Neural cell (in vitro differentiated cells): ENCODE results near the gene CAMK1. TPM values are rescaled to one million over a fixed set of nuclear protein-coding genes. Genes with fewer than 3 reads are reported as not detected.

Experiments used
- H2AFZ ChIP-seq: fragments of 200-600, 300-800 bp; sonication (generic), shearing (Covaris generic); 2 replicates; pipeline ENCODE4 v1.6.0; 2014; ENCODE audit warnings: low read depth, mild to moderate bottlenecking, antibody characterized with exemption, low read length, moderate library complexity
- H3F3A ChIP-seq: fragments of 200-600 bp; shearing (Covaris generic); 2 replicates; pipeline ENCODE4 v1.6.1; 2016; ENCODE audit warnings: mild to moderate bottlenecking, moderate library complexity, mixed read lengths, antibody characterized with exemption, low read length; ENCODE audit not compliant: insufficient read depth, poor library complexity, severe bottlenecking
- H3K27ac ChIP-seq: fragments of 200-600, 300-800 bp; sonication (generic), shearing (Covaris generic); 2 replicates; pipeline ENCODE4 v1.5.1; 2014; ENCODE audit warnings: mild to moderate bottlenecking, low read length, moderate library complexity
- H3K27me3 ChIP-seq: fragments of 300-800, 200-600 bp; sonication (generic), shearing (Covaris generic); 2 replicates; pipeline ENCODE4 v1.6.0; 2014; ENCODE audit warnings: mild to moderate bottlenecking, low read depth, low read length, moderate library complexity; ENCODE audit not compliant: insufficient read depth
- H3K36me3 ChIP-seq: fragments of 300-800, 200-600 bp; sonication (generic), shearing (Covaris generic); 2 replicates; pipeline ENCODE4 v1.5.1; 2014; ENCODE audit warnings: mild to moderate bottlenecking, antibody characterized with exemption, low read length, moderate library complexity; ENCODE audit not compliant: insufficient read depth
- H3K4me2 ChIP-seq: fragments of 300-800, 200-600 bp; sonication (generic), shearing (Covaris generic); 2 replicates; pipeline ENCODE4 v1.6.0; 2014; ENCODE audit warnings: mild to moderate bottlenecking, low read length
- H3K4me3 ChIP-seq: fragments of 300-800, 200-600 bp; sonication (generic), shearing (Covaris generic); 2 replicates; pipeline ENCODE4 v1.5.1; 2014; ENCODE audit warnings: mild to moderate bottlenecking, low read length, moderate library complexity
- H3K79me2 ChIP-seq: fragments of 200-600 bp; shearing (Covaris generic); replicated peaks from 2 replicates; pipeline ENCODE4 v1.6.0; 2014; ENCODE audit warnings: mild to moderate bottlenecking, low read length, moderate library complexity; ENCODE audit not compliant: insufficient read depth
- H3K9ac ChIP-seq: fragments of 300-800, 200-600 bp; sonication (generic), shearing (Covaris generic); 2 replicates; pipeline ENCODE4 v1.6.1; 2016; ENCODE audit warnings: mild to moderate bottlenecking, low read length, mixed read lengths
- H3K9me2 ChIP-seq: fragments of 200-600 bp; shearing (Covaris generic); 2 replicates; pipeline ENCODE4 v1.6.1; 2016; ENCODE audit warnings: mild to moderate bottlenecking, low read length, mixed read lengths; ENCODE audit not compliant: insufficient read depth
- H3K9me3 ChIP-seq: fragments of 200-600, 300-800 bp; sonication (generic), shearing (Covaris generic); 2 replicates; pipeline ENCODE4 v1.6.1; 2016; ENCODE audit warnings: mild to moderate bottlenecking, mixed run types, low read length, moderate library complexity, mixed read lengths
- H4K20me1 ChIP-seq: fragments of 200-600 bp; shearing (Covaris generic); 2 replicates; pipeline ENCODE4 v1.6.1; 2016; ENCODE audit warnings: mild to moderate bottlenecking, mixed run types; ENCODE audit not compliant: insufficient read depth
- CTCF ChIP-seq: fragments of 450-650 bp; IDR thresholded peaks from 2 replicates; pipeline ENCODE4 v1.5.1; 2014; ENCODE audit warnings: antibody characterized with exemption, mild to moderate bottlenecking, moderate library complexity; ENCODE audit not compliant: poor library complexity, severe bottlenecking
- EP300 ChIP-seq: fragments of 450-650 bp; conservative IDR thresholded peaks from 2 replicates; pipeline ENCODE4 v1.6.1; 2014; ENCODE audit warnings: antibody characterized with exemption, mild to moderate bottlenecking, moderate library complexity; ENCODE audit not compliant: poor library complexity, severe bottlenecking
- EZH2 ChIP-seq: fragments of 200-600, 300-800 bp; shearing (Covaris generic), sonication (generic); IDR thresholded peaks from 2 replicates; pipeline ENCODE4 v1.6.1; 2014; ENCODE audit warnings: antibody characterized with exemption, low read length, borderline replicate concordance, mild to moderate bottlenecking; ENCODE audit not compliant: insufficient read depth, poor library complexity, severe bottlenecking
- MXI1 ChIP-seq: fragments of 450-650 bp; conservative IDR thresholded peaks from 2 replicates; pipeline ENCODE4 v1.6.1; 2014; ENCODE audit warnings: antibody characterized with exemption, mild to moderate bottlenecking; ENCODE audit not compliant: poor library complexity, severe bottlenecking
- POLR2AphosphoS5 ChIP-seq: IDR thresholded peaks from 2 replicates; pipeline ENCODE4 v1.6.1; 2012
- RAD21 ChIP-seq: fragments of 450-650 bp; conservative IDR thresholded peaks from 2 replicates; pipeline ENCODE4 v1.6.1; 2014; ENCODE audit warnings: antibody characterized with exemption, mild to moderate bottlenecking, moderate library complexity
- REST ChIP-seq: IDR thresholded peaks from 2 replicates; pipeline ENCODE4 v1.6.1; 2012; ENCODE audit warnings: borderline replicate concordance
- SMC3 ChIP-seq: fragments of 450-650 bp; conservative IDR thresholded peaks from 2 replicates; pipeline ENCODE4 v1.6.1; 2014; ENCODE audit warnings: antibody characterized with exemption, mild to moderate bottlenecking, moderate library complexity; ENCODE audit not compliant: poor library complexity
- TAF1 ChIP-seq: IDR thresholded peaks from 2 replicates; pipeline ENCODE4 v1.6.1; 2012; ENCODE audit warnings: low read depth
- polyA plus RNA-seq: library from polyadenylated mRNA; depleted of rRNA; stranded (reverse); fragments of >200 nt; gene quantifications from 2 replicates; pipeline ENCODE4 v1.2.3, GENCODE V29; 2014

The CAMK1 gene
- polyA plus RNA-seq, 1 donor from 2014 or later, result 18.7 TPM

- no peak overlapping the region for H3K4me2 ChIP-seq
- H3K36me3 ChIP-seq, result no peaks in the 10 kb centered on the region
- no peaks in the 10 kb centered on the region for H3K27me3 ChIP-seq
- no peaks in the 10 kb centered on the region for H3F3A ChIP-seq
- H3K27ac ChIP-seq, result no peak overlapping the region
- H4K20me1 ChIP-seq, result no peaks in the 10 kb centered on the region
- H3K9ac ChIP-seq, result no peak overlapping the region
- no peaks in the 10 kb centered on the region for H3K9me3 ChIP-seq
- no peaks in the 10 kb centered on the region for H3K9me2 ChIP-seq
- no peaks in the 10 kb centered on the region for H3K79me2 ChIP-seq
- H2AFZ ChIP-seq, result no peak overlapping the region
- H3K4me3 ChIP-seq, result no peak overlapping the region
- TF ChIP-seq POLR2AphosphoS5 (no peak), TAF1 (no peak), EP300 (no peak), SMC3 (no peak), REST (no peak)
Observed at GRCh38 chr3:9817436-9817835, 47.7 kb upstream of the CAMK1 start.

- Histone ChIP-seq H3K9me3 (no peaks in the 10 kb centered on the region), H3K4me3 (no peak overlapping the region), H3K9me2 (no peaks in the 10 kb centered on the region), H3K27ac (no peak overlapping the region), H3F3A (no peaks in the 10 kb centered on the region), H3K36me3 (no peaks in the 10 kb centered on the region), H3K4me2 (no peak overlapping the region), H2AFZ (no peak overlapping the region), H4K20me1 (no peaks in the 10 kb centered on the region), H3K79me2 (no peaks in the 10 kb centered on the region), H3K9ac (no peak overlapping the region), H3K27me3 (no peaks in the 10 kb centered on the region)
- TF ChIP-seq REST (no peak), TAF1 (no peak), EP300 (no peak), SMC3 (no peak), MXI1 (no peak), EZH2 (no peak), POLR2AphosphoS5 (no peak), RAD21 (no peak), CTCF (no peak)
Observed at GRCh38 chr3:9815986-9816385, 46.2 kb upstream of the CAMK1 start.
